HG02798 (cell line): ENCODE data around the gene THAP11.
A peak's percentile ranks its signal among the peaks of the same experiment; 100 is the strongest.

ENCODE experiments used
- ATAC-seq: cut with Tn5 transposase; IDR thresholded peaks from one replicate; pipeline ENCODE4 v1.9.1; 2021; ENCODE audit warnings: mild to moderate bottlenecking; ENCODE audit not compliant: unreplicated experiment, poor library complexity

THAP11 gene

GRCh38 chr16:67841816-67842508 lies at the start of gene THAP11:
Gene THAP11, plus strand, starts transcription at chr16:67842320. Its CDS starts 235 bp downstream, at chr16:67842555.
- peak; percentile 63 for ATAC-seq

- ATAC-seq, result no peak
These were observed 45.9 kb upstream of the THAP11 start for GRCh38 chr16:67796099-67796718.

DNA sequence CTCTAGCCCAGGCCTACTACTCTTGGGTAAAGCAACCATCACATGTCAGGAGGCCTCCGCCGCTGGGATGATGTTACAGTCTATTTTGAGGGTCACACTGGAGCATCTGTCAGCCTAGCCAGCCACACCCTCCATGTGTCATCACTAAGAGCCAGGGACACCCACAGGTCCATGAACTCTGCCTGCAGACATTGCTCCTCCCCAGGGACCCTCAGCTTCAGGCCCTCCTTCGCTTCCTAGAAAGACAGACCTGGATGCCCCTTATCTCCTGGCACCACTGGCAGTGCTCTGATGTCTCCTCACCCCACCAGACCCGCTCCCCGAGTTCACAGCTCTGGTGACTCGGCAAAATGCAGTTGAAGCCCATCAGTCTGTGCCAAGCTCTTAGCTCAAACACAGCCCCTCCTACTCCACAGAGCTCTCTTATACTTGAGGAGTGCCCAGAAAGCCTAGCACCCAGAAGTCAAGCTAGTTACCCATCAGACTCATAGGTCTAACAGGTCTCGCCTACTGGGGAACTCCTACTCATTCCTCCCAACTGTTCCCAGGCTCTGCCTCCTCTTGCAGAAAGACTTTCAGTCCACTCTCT lies 41.7 kb upstream of the THAP11 start:
- no peak for ATAC-seq

DNA sequence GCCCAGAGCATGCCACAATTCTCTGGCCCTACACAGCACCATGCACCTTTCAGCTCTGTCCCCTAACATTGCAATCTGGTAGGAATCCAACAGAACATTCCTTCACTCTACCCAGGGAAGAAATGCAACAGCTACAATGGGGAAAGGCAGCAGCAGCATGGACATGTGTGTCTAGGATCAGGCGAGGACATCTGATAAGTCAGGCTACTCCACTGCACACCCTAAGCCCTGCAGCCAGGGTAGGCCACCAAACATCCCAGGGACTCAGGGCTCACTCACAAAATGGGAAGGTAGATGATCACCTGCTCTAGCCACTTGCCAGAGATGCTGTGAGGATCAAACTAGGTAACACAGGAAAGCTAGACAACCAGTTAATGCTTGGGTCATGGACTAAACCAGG lies 40.9 kb upstream of the THAP11 start:
- no peak for ATAC-seq

- ATAC-seq, result no peak
These were observed 40.2 kb upstream of the THAP11 start for GRCh38 chr16:67801883-67802282.

DNA sequence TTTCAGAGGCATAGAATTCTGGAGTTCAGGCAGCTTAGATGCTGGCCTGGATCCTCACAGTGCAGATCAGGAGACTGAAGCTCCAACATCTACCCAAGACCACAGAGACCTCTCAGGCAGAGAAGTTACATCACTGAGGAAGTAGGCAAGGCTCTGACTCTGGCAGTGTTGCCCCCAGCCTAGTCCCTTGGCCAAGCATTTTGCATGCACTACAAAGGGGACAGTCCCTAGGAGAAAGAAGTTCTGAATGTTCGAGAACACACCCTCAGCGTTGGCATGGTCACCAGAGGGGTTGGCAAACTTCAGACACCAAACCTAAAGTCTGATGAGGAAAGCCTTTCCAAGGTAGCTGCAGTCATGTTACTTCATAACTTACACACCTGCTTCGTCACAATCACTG lies 38.2 kb upstream of the THAP11 start:
- ATAC-seq, result no peak

GRCh38 chr16:67804853-67805542 lies 37.1 kb upstream of the THAP11 start:
- ATAC-seq, result no peak

GRCh38 chr16:67805718-67806427 lies 36.2 kb upstream of the THAP11 start:
- ATAC-seq, result no peak

- ATAC-seq, result peak; percentile 93
These were observed 35.5 kb upstream of the THAP11 start, which contains the start of the genes RANBP10 and TSNAXIP1 for GRCh38 chr16:67806428-67807147. Gene RANBP10, minus strand, starts transcription at chr16:67806560. Its CDS starts 24 bp downstream, at chr16:67806536. Gene TSNAXIP1, plus strand, starts transcription at chr16:67806889. Its CDS starts 261 bp downstream, at chr16:67807150.

- ATAC-seq, result no peak
These were observed 34.9 kb upstream of the THAP11 start for GRCh38 chr16:67807148-67807682.

DNA sequence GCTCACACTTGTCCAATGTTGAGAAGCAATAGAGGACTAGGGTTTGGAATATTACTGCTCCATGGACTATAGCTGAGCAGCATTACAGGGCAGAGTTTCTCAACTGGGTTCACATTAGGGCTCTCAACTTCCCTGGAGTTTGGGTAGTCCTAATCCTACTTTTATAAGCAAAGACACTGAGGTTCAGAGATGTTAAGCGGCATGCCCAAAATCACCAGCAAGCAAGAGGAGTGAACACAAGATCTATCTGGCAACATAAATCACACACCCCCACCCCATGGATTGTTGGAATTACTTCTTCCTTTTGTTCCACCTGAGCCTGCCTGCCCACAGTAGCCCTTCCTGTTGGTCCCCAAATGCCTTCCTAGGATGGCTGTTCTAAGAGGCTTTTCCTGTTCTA lies 30.2 kb upstream of the THAP11 start:
- no peak for ATAC-seq

DNA sequence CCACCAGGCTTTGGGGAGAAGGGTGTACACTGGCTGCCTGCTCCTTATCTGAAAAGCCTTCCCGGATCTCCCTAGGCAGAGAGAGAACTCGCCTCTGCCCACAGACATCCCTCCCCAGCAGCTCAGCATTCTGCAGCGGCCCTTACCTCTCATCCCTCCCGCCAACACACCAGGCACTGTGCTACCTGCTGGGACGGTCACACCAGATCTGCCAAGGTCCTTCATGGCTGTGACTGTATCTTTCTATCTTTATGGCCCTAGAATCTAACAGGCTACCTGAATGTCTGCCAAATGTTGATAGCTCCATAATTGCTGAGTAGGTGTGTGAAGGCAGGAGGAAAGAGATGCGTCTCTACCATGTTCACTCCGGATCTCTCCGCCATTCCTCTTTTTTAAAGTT lies 27.6 kb upstream of the THAP11 start:
- no peak for ATAC-seq

- no peak for ATAC-seq
These were observed 21.4 kb upstream of the THAP11 start for GRCh38 chr16:67820608-67821259.

- ATAC-seq, result no peak
These were observed 19.6 kb upstream of the THAP11 start for GRCh38 chr16:67822511-67822910.

DNA sequence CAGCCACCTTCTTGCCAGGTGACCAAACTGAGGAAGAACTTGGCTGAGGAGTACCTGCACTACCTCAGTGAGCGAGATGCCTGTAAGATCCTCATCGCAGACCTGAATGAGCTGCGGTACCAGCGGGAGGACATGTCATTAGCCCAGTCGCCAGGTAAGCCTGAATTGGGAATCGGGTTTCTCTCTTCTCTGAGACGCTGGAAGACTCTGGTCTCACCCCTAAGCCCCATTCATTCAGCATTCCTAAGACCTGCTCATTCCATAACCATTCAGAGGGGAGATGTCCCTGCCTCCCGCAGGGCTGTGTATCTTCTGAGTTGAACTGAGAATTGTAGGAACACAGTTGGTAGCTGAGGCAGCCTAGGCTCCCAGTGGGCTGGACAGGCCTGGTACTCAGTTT lies 17.0 kb upstream of the THAP11 start:
- no peak for ATAC-seq

DNA sequence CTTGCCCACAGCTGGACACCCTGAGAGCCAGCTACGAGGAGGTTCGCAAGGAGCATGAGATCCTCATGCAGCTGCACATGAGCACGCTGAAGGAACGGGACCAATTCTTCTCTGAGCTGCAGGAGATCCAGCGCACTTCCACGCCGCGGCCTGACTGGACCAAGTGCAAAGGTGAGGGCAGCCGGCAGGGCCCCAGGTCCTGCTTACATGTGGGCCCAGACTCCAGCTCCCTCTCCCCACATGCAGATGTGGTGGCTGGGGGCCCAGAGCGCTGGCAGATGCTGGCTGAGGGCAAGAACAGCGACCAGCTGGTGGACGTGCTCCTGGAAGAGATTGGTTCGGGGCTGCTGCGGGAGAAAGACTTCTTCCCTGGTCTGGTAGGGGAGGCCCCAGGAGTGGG lies 16.2 kb upstream of the THAP11 start:
- ATAC-seq, result no peak

GRCh38 chr16:67828651-67829050 lies 13.5 kb upstream of the THAP11 start:
- no peak for ATAC-seq

DNA sequence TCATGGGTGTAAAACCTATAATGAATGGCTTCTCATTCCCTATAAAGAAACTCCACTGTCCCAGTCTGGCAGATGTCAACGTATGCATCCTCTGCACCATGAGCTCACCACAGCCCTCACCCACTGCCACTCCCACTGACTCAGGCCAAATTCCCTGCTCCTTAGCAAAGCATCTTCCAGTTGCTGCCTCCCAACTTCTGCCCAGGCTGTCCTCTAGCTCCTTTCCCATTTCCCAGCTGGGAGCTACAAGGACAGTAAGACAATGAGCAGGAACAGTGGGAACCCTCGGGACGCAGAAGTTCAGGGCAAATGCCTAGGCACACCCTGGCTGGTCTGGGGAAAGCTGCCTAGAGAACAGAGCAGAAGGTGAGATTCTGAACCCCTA lies 9.1 kb upstream of the THAP11 start:
- ATAC-seq, result no peak
